ENCODE measurements around the gene PDE4B.

The PDE4B gene

DNA sequence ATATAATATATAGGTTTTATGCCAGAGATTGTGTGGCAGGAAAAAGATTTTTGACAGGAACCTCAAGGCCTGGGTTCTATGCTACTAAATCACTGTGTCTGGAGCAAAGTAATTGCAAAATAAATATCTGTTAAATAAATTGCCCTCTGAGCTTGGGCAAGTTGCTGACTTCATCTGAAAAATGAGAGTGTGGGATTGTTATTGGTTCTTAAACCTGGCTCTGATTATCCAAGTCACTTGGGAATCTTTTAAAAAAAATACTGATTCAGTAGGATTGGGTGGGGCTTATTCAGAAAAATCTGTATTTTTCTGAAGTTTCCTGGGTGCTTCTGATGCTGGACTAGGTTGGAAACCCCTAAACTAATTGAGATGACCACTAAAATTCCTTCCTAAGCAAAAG, 567.1 kb downstream of the PDE4B start:
- DNase-seq (ENCODE audit: low read depth) = no peak

DNA sequence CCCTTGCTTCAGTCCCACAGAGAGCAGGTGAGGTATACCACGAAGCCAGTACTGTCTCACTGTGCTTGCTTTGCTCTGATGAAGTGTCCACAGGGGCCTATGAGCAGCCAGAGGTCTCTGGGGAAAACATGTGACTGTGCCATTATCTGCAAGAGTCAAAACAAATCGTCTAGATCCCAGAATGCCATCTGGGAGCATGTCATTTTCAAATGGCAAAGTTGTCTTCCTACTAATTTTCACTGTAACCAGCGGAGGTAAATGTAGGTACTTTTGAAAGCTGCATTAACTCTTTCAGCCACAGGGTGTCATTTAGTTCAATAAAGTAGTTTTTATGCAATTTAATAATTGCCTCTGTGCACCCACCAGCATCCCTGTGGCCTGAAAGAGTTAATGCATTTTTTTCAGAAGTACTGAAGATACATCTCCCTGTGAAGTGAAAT, 567.6 kb downstream of the PDE4B start:
- DNase-seq (ENCODE audit: low read depth) = no peak

DNA sequence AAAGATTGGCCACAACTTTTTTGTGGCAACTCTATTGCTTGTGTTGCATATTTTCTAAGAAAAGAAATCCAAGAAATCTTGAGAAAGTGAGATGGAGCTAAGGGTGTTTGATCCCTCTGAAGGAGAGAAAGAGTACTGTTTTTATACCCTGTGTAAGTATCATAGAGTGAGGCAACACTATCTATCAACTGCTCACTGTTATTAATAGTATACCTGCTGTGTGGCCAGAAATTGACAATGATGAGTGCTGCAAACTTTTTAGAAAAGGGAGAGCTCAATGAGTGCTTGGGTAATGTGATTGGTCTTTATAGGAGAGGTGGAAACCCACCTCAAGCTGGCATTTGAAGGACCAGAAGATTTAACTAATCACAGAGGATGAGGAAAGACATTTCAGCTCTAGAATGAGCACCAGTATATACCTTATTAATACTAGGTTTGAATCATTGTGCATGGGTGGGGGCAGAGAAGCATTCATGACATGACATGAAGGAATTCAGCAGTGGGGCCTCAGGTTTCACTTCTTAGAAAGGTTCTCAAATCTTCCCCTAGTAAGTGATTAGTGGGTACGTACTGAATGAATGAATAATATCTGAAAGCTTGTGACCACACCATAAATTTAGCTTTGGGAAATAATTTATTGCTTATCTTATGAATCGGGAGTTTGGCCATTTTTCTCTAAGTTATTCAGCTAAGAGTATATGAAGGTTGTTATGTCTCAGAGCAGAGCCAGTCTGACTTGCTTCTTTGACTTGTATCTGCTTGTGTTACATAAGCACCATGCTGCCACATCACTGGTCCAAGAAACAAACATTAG, 572.1 kb downstream of the PDE4B start:
- DNase-seq (ENCODE audit: low read depth) = peak; percentile 55

DNA sequence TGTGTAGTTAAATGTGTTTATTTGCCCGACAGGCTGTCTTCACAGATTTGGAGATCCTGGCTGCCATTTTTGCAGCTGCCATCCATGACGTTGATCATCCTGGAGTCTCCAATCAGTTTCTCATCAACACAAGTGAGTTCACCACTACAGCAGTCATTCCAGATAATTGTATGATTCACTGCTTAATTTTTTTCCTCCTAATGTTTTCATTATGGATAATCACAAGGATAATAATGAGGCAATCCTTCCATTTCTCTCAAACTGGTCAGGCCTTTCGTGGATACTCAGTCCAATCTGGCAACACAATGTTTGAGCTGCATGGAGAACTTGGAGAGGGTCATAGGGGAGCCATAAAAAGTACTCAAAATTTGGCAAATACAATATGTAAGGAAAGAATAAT, 572.9 kb downstream of the PDE4B start:
- no peak for DNase-seq (ENCODE audit: low read depth)

DNA sequence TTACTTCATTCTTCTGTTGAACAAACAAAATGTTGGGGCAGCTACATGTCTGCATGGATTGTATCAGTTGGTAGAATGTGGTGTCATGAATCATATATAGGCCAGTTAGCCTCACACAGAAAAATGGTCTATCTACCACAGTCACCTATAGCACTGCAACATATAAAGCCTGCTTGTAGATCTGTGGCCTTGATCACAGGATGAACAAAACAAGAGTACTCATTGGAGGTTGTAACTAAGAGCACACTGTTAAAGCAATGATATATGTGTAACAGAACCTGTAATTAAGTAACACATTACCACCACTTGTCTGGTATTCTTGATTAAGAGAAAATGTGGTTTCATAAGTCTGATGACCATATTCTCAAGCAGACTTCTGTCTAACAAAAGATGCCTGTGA, 573.9 kb downstream of the PDE4B start:
- no peak for DNase-seq (ENCODE audit: low read depth)

DNA sequence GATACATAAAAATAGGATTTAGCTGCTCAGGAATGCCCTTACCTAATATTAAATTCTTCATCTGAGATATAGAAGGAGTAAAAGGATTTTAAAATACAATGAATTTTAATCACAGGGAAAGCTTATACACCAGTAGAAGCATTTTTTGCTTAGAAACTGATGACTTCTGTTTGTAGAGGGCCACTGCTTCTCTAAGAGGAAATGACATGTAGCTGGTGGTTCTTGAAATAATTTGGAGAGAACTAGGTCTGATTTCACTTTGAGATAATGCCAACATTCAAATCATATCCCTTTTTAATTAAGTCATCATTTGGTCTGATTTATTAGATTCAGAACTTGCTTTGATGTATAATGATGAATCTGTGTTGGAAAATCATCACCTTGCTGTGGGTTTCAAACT, 574.7 kb downstream of the PDE4B start:
- DNase-seq (ENCODE audit: low read depth) = no peak

DNA sequence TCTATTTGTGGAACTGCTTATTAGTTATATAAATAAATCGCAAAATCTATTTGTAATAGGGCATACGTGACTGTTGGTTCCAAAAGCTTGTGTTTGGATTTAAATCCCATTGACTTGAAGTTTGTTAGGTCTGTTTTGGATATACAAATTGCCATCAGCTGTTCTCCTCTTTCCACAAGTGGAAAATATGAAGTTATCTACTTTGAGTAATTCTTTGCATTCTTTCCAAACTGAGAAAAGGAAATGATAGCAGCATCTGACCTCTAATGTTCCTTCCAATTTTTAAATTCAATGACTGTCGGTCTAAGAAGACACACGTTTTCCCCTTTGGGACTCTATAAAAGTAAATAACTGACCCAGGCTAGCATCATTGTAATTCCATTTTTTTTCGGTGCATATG, 575.6 kb downstream of the PDE4B start:
- no peak for DNase-seq (ENCODE audit: low read depth)

DNA sequence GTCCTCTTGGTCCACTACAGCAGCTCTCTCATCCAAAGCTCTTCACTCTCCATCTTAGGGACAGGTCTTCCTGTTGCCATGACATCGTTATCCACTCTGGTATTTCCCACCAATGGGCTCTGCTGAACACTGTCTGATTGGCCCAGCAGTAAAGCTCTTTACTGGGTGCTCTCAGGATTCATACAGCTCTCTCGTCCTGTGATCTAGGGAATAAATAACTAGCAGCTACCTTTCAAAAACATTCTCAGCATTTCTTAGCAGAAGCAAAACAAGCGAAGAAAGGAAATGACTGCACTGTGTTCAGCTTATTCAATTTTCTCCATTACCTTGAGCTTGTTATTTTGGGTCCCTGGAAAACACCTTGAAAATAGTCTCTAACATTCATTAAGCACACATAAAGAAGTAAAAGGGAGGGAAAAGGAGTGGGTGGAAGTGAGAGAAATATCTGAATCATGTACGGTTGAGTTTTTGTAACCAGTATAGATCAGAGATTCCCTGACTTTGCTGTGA, 577.8 kb downstream of the PDE4B start:
- no peak for DNase-seq (ENCODE audit: low read depth)

DNA sequence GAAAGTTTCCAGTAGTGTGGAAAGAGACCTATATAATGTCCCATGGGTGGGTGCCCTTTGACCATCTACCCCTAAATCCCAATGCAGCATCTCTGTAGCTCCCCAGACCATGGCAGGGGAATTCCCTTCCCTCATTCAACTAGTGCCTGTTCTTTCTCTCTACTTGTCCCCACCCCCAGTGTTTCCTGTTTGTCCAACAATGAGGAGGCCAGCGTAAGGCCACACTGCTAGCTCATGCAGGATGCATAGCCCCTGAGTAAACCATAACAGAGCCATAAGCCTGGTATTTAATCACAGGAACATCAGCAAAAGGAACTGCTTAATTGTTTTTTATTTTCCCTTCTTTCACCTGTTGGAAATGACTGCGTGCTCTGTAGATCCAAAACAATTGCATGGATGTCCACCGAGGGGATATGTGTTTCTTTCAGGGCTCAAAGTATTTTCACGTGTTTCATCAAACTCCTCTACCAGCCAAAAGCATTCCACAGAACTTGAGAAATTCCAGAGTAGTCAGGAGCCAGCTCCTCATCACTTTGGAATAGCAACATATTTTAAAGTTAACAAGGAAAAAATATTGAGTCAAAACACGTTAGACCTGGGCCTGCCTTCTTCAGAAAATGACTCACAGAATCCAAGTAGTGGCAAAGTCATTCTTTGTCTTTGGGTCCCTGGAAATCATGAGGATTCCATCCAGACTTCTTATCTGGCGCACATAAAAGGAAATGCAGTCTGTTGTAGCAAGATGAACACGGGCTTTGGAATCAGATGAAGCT, 578.7 kb downstream of the PDE4B start:
- DNase-seq (ENCODE audit: low read depth) = peak; percentile 61

DNA sequence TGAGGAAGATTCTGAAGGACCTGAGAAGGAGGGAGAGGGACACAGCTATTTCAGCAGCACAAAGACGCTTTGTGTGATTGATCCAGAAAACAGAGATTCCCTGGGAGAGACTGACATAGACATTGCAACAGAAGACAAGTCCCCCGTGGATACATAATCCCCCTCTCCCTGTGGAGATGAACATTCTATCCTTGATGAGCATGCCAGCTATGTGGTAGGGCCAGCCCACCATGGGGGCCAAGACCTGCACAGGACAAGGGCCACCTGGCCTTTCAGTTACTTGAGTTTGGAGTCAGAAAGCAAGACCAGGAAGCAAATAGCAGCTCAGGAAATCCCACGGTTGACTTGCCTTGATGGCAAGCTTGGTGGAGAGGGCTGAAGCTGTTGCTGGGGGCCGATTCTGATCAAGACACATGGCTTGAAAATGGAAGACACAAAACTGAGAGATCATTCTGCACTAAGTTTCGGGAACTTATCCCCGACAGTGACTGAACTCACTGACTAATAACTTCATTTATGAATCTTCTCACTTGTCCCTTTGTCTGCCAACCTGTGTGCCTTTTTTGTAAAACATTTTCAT, 579.9 kb downstream of the PDE4B start:
- DNase-seq (ENCODE audit: low read depth) = no peak

DNA sequence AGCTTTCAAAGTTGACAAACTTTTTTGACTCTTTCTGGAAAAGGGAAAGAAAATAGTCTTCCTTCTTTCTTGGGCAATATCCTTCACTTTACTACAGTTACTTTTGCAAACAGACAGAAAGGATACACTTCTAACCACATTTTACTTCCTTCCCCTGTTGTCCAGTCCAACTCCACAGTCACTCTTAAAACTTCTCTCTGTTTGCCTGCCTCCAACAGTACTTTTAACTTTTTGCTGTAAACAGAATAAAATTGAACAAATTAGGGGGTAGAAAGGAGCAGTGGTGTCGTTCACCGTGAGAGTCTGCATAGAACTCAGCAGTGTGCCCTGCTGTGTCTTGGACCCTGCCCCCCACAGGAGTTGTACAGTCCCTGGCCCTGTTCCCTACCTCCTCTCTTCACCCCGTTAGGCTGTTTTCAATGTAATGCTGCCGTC, 580.5 kb downstream of the PDE4B start:
- DNase-seq (ENCODE audit: low read depth) = no peak

DNA sequence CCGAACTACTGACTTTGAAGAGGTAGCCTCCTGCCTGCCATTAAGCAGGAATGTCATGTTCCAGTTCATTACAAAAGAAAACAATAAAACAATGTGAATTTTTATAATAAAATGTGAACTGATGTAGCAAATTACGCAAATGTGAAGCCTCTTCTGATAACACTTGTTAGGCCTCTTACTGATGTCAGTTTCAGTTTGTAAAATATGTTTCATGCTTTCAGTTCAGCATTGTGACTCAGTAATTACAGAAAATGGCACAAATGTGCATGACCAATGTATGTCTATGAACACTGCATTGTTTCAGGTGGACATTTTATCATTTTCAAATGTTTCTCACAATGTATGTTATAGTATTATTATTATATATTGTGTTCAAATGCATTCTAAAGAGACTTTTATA, 581.5 kb downstream of the PDE4B start:
- DNase-seq (ENCODE audit: low read depth) = no peak

DNA sequence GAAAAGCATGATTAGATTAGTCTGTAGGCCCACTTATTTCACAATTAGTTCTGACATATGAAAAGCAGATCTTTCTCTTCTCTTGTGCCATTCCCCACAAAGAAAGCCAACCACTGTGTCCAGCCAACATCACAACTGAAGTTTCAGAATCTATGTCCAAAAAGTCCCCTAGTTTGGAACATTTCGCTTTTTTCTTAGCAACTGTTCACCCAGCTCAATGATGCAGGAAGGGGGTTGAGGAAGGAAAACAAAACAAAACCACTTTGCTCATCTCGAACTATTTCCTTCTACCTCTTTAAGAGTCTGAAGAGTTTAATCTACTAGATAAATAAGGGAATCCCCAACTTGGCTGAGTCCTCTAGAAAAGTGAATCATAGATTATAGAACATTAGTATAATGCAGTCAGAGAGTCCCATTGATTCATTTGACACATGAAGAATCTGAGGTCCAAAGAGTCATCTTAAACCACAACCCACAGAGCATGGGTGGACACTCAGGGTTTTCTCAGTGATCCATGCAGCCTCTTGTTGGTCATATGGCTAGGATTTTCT, 581.9 kb downstream of the PDE4B start:
- peak; percentile 47 for DNase-seq (ENCODE audit: low read depth)

DNA sequence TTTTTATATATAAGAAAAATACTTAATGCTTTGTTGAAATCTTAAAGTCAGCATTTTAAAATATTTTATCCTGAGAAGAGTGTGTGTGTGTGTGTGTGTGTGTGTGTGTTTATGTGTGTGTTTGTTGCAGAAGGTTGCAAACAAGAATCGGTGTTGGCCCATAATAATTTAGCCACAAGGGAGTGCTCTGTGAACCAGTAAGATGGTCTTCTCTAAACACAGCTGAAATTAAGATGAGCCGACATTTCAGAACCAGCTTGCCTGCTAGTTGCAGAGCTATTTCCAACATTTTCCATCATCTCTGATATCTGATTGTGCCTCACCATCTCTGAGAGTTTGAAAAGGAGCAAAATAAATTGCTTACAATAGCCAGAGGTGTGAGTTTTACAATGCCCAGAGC, 582.4 kb downstream of the PDE4B start:
- no peak for DNase-seq (ENCODE audit: low read depth)

DNA sequence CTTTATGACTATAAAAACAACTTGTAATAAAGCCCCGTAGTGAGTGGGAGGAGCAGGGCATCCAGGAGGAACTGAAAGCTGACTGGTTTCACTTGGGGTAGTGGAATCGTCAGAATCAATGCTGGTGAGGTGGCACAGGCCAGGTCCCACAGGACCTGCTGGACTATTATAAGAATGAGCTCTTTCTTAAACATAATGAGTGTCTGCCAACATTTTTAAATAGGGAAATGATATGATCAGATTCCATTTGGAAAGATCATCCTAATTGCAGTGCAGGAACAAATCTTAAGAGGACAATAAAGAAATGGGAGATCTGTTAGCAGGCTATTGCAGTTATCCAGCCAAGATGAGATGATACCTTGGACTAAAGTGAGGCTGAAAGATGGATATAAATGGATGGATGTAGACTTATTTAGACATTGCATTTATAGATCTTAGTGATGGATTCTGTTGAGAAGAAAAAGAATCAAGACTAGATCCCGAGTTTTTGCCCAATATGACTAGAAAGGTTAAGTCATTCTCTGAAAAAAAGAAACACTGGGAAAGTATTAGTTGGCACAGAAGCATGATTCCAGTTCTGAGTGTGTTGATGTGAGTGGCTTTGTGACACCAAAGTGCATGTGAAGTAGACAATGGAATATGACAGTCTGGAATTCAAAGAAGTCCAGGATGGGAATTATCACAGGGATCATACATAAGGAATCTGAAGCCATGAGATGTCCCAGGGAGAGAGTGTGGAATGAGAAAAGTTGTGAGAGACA, 587.9 kb downstream of the PDE4B start:
- DNase-seq (ENCODE audit: low read depth) = no peak

DNA sequence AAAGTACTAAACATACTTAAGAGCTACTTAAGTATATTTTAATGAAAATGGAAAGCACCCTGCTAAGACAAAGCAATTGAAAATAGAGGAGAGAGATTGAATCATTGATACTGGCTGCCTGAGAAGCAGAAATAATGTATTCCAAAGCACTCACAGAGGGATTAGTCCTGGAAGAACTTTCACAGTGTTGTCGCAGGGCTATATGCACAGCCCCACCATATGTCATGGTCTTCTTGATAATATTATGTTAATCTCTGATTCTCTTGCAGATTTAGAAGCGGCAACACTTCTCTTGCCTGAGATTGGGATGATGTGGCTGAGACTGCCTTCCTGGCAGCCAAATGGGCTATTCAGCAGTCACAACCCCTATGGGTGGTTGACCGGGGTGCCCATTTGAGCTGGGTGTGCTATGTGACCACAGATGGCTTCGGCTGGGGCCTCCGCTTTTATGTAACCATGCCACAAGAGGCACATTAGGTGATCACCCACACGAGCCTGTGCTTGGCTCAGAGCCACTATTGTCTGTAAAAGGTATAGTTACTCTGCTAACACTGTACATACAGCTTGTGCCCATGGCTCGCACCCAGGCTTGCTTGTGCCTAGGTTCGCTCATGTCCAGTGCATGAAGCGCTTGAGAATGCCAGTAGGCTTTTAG, 589.1 kb downstream of the PDE4B start:
- no peak for DNase-seq (ENCODE audit: low read depth)

DNA sequence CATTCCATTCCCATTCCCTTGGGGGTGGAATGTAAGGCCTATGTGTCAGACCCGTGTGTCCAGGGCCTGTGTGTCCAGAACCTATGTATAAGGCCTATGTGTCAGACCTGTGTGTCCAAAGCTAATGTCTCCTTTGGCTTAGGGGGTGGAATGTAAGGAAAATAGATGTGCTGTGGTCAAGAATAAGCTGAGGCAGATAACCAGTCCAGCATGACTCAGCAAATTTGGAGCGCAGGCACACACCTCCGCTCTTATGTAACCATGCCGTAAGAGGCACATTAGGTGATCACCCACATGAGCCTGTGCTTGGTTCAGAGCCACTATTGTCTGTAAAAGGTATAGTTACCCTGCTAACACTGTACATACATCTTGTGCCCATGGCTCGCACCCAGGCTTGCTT, 590.5 kb downstream of the PDE4B start:
- DNase-seq (ENCODE audit: low read depth) = no peak

DNA sequence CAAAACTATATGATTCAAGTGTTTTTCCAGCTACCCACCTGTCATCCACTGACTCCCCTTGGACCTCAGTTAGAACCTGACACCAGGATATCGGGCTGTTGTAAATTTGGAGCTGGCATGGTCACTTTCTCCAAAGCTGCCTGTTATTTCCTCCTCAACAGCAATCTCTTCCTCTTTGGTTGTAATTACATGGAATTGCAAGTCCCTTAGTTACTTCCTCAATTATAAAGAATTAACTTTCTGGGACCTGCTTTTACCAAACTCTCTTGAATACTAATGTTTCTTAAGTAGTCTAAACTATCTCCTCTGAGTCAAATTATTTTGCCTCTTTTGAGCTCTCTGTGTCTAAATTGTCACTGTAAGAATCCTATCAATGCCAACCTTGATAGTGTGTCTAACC, 590.9 kb downstream of the PDE4B start:
- DNase-seq (ENCODE audit: low read depth) = no peak

DNA sequence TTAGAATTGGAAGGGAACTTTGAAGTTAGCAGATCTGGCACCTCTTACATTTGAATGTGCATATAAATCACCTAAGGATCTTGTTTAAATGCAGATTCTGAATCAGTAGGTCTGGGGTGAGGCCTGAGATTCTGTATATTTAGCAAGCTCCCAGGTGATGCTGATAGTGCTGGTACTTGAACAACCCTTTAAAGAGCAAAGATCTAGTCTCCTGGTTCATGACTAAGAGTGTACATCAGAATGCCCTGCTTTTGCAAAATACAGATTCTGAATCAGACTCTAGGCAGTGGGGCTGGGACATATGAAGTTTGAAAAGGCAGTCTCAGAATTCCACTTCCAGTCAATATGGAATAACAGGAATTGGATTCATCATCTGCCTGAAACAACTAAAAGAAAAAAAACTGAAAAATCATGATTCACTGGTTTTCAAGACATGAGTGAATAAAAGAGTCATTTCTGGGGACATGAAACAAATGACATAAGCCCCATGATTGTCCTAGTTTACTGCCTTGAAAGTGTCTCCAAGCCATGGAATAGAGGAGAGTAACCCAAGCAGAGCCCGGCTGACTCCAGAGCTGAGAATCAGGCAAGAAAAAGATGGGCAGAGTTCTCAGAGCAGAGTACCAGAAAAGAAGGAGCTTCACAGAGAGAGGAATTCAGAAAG, 591.7 kb downstream of the PDE4B start:
- DNase-seq (ENCODE audit: low read depth) = no peak

DNA sequence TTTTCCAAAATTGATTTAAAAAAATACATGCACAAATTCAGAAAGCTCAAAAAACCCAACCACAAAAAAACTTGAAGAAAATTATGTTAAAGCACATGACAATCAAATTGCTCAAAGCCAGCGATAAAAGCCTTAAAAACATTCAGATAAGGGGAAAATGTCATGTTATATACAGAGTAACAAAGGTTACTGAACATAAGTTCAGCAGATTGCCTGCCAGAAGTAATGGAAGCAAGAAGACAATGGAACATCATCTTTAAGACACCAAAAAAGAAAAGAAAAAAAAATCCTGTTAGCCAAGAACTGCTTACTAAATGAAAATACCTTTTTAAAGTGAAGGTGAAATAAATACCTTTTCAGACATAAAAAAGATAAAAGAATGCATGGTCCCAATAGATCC, 594.0 kb downstream of the PDE4B start:
- no peak for DNase-seq (ENCODE audit: low read depth)

DNA sequence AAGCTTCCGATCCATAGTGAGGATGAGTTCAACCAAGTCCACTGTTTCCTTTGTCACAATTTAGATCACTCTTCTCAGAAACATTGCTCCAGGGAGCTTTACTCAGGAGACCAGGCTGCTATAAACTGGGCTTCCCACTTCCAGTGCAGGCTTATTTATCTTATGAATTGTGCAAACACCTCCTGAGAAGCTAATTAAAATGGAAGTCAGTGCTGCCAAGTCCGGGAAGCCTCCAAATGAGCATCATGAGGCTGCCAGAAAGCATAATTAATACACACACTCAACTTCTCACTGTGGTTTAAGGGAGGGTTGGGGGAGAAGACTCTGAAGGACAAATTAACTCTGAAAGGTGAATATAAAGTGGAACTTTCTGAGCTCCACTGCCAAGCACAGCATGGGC, 596.2 kb downstream of the PDE4B start:
- DNase-seq (ENCODE audit: low read depth) = no peak

All from GM04504 (cell line).